ENCODE data around the gene PLCD1.
A peak's percentile ranks its signal among the peaks of the same experiment; 100 is the strongest.
"Not testable (repeated sequence)": the region's sequence is repeated elsewhere in the genome, so short reads cannot be mapped to it uniquely, and the experiment has no call there.

The PLCD1 gene

GRCh38 chr3:38036286-38036685, 6.8 kb upstream of the PLCD1 start:
- Histone ChIP-seq H3K4me3 (ENCODE audit: low read length) (no peak overlapping the region), H3K9me3 (replicated peaks; ENCODE audit: low read length) (no peaks in the 10 kb centered on the region)

GRCh38 chr3:38034335-38034734, 4.9 kb upstream of the PLCD1 start:
- H3K36me3 ChIP-seq (ENCODE audit: insufficient read depth, low read length); H3K9ac ChIP-seq (ENCODE audit: low read depth, low read length); H3K9me3 ChIP-seq (replicated peaks; ENCODE audit: low read length); H3K4me2 ChIP-seq (ENCODE audit: low read length); H3K4me3 ChIP-seq (ENCODE audit: low read length); H3K27me3 ChIP-seq (ENCODE audit: control insufficient read depth, insufficient read depth, low read length): not testable (repeated sequence)
- peaks cover 28% of the 10 kb centered on the region for H3K4me1 ChIP-seq (ENCODE audit: control insufficient read depth, insufficient read depth, low read length)

More at GRCh38 chr3:38036286-38036685, 6.8 kb upstream of the PLCD1 start:
- peaks cover 9% of the 10 kb centered on the region for H3K27me3 ChIP-seq (ENCODE audit: control insufficient read depth, insufficient read depth, low read length)
- H3K9ac ChIP-seq (ENCODE audit: low read depth, low read length) = no peak overlapping the region
- H3K4me1 ChIP-seq (ENCODE audit: control insufficient read depth, insufficient read depth, low read length) = peaks cover 18% of the 10 kb centered on the region
- H3K36me3 ChIP-seq (ENCODE audit: insufficient read depth, low read length) = no peaks in the 10 kb centered on the region
- H3K4me2 ChIP-seq (ENCODE audit: low read length) = no peak overlapping the region

- not testable (repeated sequence) for H3K36me3 ChIP-seq (ENCODE audit: insufficient read depth, low read length); H3K9me3 ChIP-seq (replicated peaks; ENCODE audit: low read length); H3K27me3 ChIP-seq (ENCODE audit: control insufficient read depth, insufficient read depth, low read length); H3K4me2 ChIP-seq (ENCODE audit: low read length); H3K9ac ChIP-seq (ENCODE audit: low read depth, low read length); H3K4me3 ChIP-seq (ENCODE audit: low read length)
- peaks cover 26% of the 10 kb centered on the region for H3K4me1 ChIP-seq (ENCODE audit: control insufficient read depth, insufficient read depth, low read length)
Measured at GRCh38 chr3:38033586-38033985, 4.1 kb upstream of the PLCD1 start.

- Histone ChIP-seq H3K9me3 (replicated peaks; ENCODE audit: low read length) (no peaks in the 10 kb centered on the region), H3K9ac (ENCODE audit: low read depth, low read length) (no peak overlapping the region), H3K27me3 (ENCODE audit: control insufficient read depth, insufficient read depth, low read length) (no peaks in the 10 kb centered on the region), H3K4me1 (ENCODE audit: control insufficient read depth, insufficient read depth, low read length) (peaks cover 33% of the 10 kb centered on the region), H3K4me2 (ENCODE audit: low read length) (no peak overlapping the region), H3K36me3 (ENCODE audit: insufficient read depth, low read length) (no peaks in the 10 kb centered on the region), H3K4me3 (ENCODE audit: low read length) (no peak overlapping the region)
Measured at GRCh38 chr3:38032328-38032865, 3.0 kb upstream of the PLCD1 start.

- peak overlapping the region; percentile 84 for H3K9ac ChIP-seq (ENCODE audit: low read depth, low read length)
- H3K4me2 ChIP-seq (ENCODE audit: low read length) = peak overlapping the region; percentile 93
- H3K4me1 ChIP-seq (ENCODE audit: control insufficient read depth, insufficient read depth, low read length) = peaks cover 33% of the 10 kb centered on the region
- no peaks in the 10 kb centered on the region for H3K27me3 ChIP-seq (ENCODE audit: control insufficient read depth, insufficient read depth, low read length)
- H3K4me3 ChIP-seq (ENCODE audit: low read length) = peak overlapping the region; percentile 20
- H3K9me3 ChIP-seq (replicated peaks; ENCODE audit: low read length) = no peaks in the 10 kb centered on the region
- H3K36me3 ChIP-seq (ENCODE audit: insufficient read depth, low read length) = no peaks in the 10 kb centered on the region
Measured at GRCh38 chr3:38031022-38031994, 1.9 kb upstream of the PLCD1 start.

- Histone ChIP-seq H3K9ac (ENCODE audit: low read depth, low read length) (peak overlapping the region; percentile 84), H3K4me3 (ENCODE audit: low read length) (peak overlapping the region; percentile 84), H3K4me1 (ENCODE audit: control insufficient read depth, insufficient read depth, low read length) (peaks cover 40% of the 10 kb centered on the region), H3K9me3 (replicated peaks; ENCODE audit: low read length) (no peaks in the 10 kb centered on the region), H3K36me3 (ENCODE audit: insufficient read depth, low read length) (no peaks in the 10 kb centered on the region), H3K27me3 (ENCODE audit: control insufficient read depth, insufficient read depth, low read length) (no peaks in the 10 kb centered on the region), H3K4me2 (ENCODE audit: low read length) (peak overlapping the region; percentile 93)
Measured at GRCh38 chr3:38030126-38031021, 932 bp upstream of the PLCD1 start.

- Histone ChIP-seq H3K36me3 (ENCODE audit: insufficient read depth, low read length) (no peaks in the 10 kb centered on the region), H3K4me2 (ENCODE audit: low read length) (peak overlapping the region; percentile 93), H3K4me3 (ENCODE audit: low read length) (peak overlapping the region; percentile 84), H3K27me3 (ENCODE audit: control insufficient read depth, insufficient read depth, low read length) (no peaks in the 10 kb centered on the region), H3K9me3 (replicated peaks; ENCODE audit: low read length) (no peaks in the 10 kb centered on the region), H3K9ac (ENCODE audit: low read depth, low read length) (peak overlapping the region; percentile 86), H3K4me1 (ENCODE audit: control insufficient read depth, insufficient read depth, low read length) (peaks cover 48% of the 10 kb centered on the region)
Measured at GRCh38 chr3:38028621-38029361, 651 bp downstream of the PLCD1 start.

- peaks cover 52% of the 10 kb centered on the region for H3K4me1 ChIP-seq (ENCODE audit: control insufficient read depth, insufficient read depth, low read length)
- H3K4me2 ChIP-seq (ENCODE audit: low read length) = peak overlapping the region; percentile 93
- H3K36me3 ChIP-seq (ENCODE audit: insufficient read depth, low read length) = no peaks in the 10 kb centered on the region
- peak overlapping the region; percentile 84 for H3K4me3 ChIP-seq (ENCODE audit: low read length)
- no peaks in the 10 kb centered on the region for H3K9me3 ChIP-seq (replicated peaks; ENCODE audit: low read length)
- no peaks in the 10 kb centered on the region for H3K27me3 ChIP-seq (ENCODE audit: control insufficient read depth, insufficient read depth, low read length)
- H3K9ac ChIP-seq (ENCODE audit: low read depth, low read length) = no peak overlapping the region
Measured at GRCh38 chr3:38027466-38028465, 1.7 kb downstream of the PLCD1 start.

GRCh38 chr3:38026856-38027255, 2.6 kb downstream of the PLCD1 start:
- H3K36me3 ChIP-seq (ENCODE audit: insufficient read depth, low read length) = no peaks in the 10 kb centered on the region
- no peak overlapping the region for H3K4me2 ChIP-seq (ENCODE audit: low read length)
- H3K4me3 ChIP-seq (ENCODE audit: low read length) = no peak overlapping the region
- H3K27me3 ChIP-seq (ENCODE audit: control insufficient read depth, insufficient read depth, low read length) = no peaks in the 10 kb centered on the region
- no peaks in the 10 kb centered on the region for H3K9me3 ChIP-seq (replicated peaks; ENCODE audit: low read length)
- no peak overlapping the region for H3K9ac ChIP-seq (ENCODE audit: low read depth, low read length)
- peaks cover 48% of the 10 kb centered on the region for H3K4me1 ChIP-seq (ENCODE audit: control insufficient read depth, insufficient read depth, low read length)
